T-cell (primary cell): ENCODE measurements around the gene IMPA2. TPM values are rescaled to one million over a fixed set of nuclear protein-coding genes. Genes with fewer than 3 reads are reported as not detected.

ENCODE experiments used
- ATAC-seq, 4 experiments: fragments of 200-7000 bp in 3 of 4; fragments of 150-1000 bp in 1 of 4; cut with Tn5 transposase; replicated peaks in 1 of 4; 1 replicate in 3 of 4; 2 replicates in 1 of 4; pipeline ENCODE4 v1.10.0; 2021; ENCODE audit warnings: moderate library complexity in 3 of 4, mild to moderate bottlenecking in 2 of 4, moderate number of reproducible peaks in 1 of 4
- CTCF ChIA-PET, 2 donors: fragments of 300-600 bp; sonication (Branson Sonifier 250); formaldehyde crosslinking; loops; one replicate each; lab custom pipeline; 2022; ENCODE audit warnings: antibody characterized with exemption in 2 of 2; lab: Charles Lee
- POLR2A ChIA-PET, 2 donors: fragments of 300-600 bp; sonication (Branson Sonifier 250); formaldehyde crosslinking; loops; one replicate each; lab custom pipeline; 2022; ENCODE audit warnings: antibody characterized with exemption in 2 of 2; lab: Charles Lee
- DNase-seq, 35 experiments: peaks; one replicate each; pipeline versions ENCODE4 v3.0.0 to v3.0.0-alpha.2; 2013 to 2023
- H3K27ac ChIP-seq: one replicate; pipeline ENCODE4 v1.5.1; 2013; ENCODE audit warnings: low read length
- H3K27me3 ChIP-seq, 2 experiments: replicated peaks in 1 of 2; 1 replicate in 1 of 2; 2 replicates in 1 of 2; pipeline versions ENCODE4 v1.6.1 to v1.7.0; 2013; ENCODE audit warnings: low read length in 1 of 2, mixed read lengths in 1 of 2; ENCODE audit not compliant: control insufficient read depth in 2 of 2, insufficient read depth in 2 of 2; ENCODE audit errors: extremely low read depth in 1 of 2
- H3K36me3 ChIP-seq, 2 donors: 1 replicate in 1 of 2; 2 replicates in 1 of 2; pipeline versions ENCODE4 v1.6.1 to v1.7.0; 2013; ENCODE audit warnings: low read length in 1 of 2; ENCODE audit not compliant: control insufficient read depth in 2 of 2, insufficient read depth in 1 of 2; ENCODE audit errors: extremely low read depth in 1 of 2
- H3K4me1 ChIP-seq, 2 experiments: 1 replicate in 1 of 2; 2 replicates in 1 of 2; pipeline versions ENCODE4 v1.6.1 to v1.7.0; 2013; ENCODE audit warnings: low read length in 2 of 2, mixed read lengths in 1 of 2; ENCODE audit not compliant: insufficient read depth in 2 of 2, control insufficient read depth in 1 of 2; ENCODE audit errors: extremely low read depth in 1 of 2
- H3K4me3 ChIP-seq, 2 donors: 1 replicate in 1 of 2; 2 replicates in 1 of 2; pipeline versions ENCODE4 v1.5.1 to v1.7.0; 2013; ENCODE audit warnings: mild to moderate bottlenecking in 2 of 2, low read length in 1 of 2, moderate library complexity in 1 of 2; ENCODE audit not compliant: control insufficient read depth in 1 of 2; ENCODE audit errors: extremely low read depth in 1 of 2
- H3K9me3 ChIP-seq: 2 replicates; pipeline ENCODE4 v1.7.0; 2013
- H3K27ac Mint-ChIP-seq, 2 donors: one replicate each; pipeline ENCODE4 v1.8.0; 2020 to 2021; ENCODE audit warnings: mild to moderate bottlenecking in 2 of 2, mixed read lengths in 2 of 2
- H3K27me3 Mint-ChIP-seq, 2 donors: one replicate each; pipeline ENCODE4 v1.8.0; 2021 to 2022; ENCODE audit warnings: mixed read lengths in 2 of 2
- H3K36me3 Mint-ChIP-seq: one replicate; pipeline ENCODE4 v1.8.0; 2021; ENCODE audit warnings: mixed read lengths
- H3K4me1 Mint-ChIP-seq, 3 donors: one replicate each; pipeline ENCODE4 v1.8.0; 2020 to 2022; ENCODE audit warnings: mixed read lengths in 3 of 3, mild to moderate bottlenecking in 1 of 3
- H3K4me3 Mint-ChIP-seq, 3 donors: one replicate each; pipeline ENCODE4 v1.8.0; 2020 to 2022; ENCODE audit warnings: mild to moderate bottlenecking in 3 of 3, mixed read lengths in 3 of 3, moderate library complexity in 3 of 3
- H3K9me3 Mint-ChIP-seq, 3 donors: one replicate each; pipeline ENCODE4 v1.8.0; 2020 to 2022; ENCODE audit warnings: mixed read lengths in 3 of 3
- WGBS: methylation state at CpG from one replicate; pipeline ENCODE4 v1.1.5; 2013; ENCODE audit warnings: missing lambda C conversion rate; ENCODE audit not compliant: insufficient coverage; 5-methylcytosine and 5-hydroxymethylcytosine counted together
- total RNA-seq, 35 experiments: library from RNA in 6 of 35; stranded (reverse) in 6 of 35; fragments of 120-200 nt in 1 of 35; gene quantifications; one replicate each; pipeline versions ENCODE4 v1.2.1 to v1.2.4 and lab custom pipeline; 2013 to 2026

Gene IMPA2
- total RNA-seq, 5 donors from 2014 or later (not counting 1 experiment from before 2014, with no cell fraction given), result 3.1 to 12.2 (median 5.0) TPM

- WGBS, result 56% methylated on average over 3 of the region's 5 CpGs
- H3K4me1 ChIP-seq, result peaks cover 0 to 14% of the 10 kb centered on the region in 2 experiments
- H3K36me3 Mint-ChIP-seq, result no peaks in the 10 kb centered on the region
- H3K4me3 ChIP-seq, result no peak overlapping the region
- no peaks in the 10 kb centered on the region for H3K27me3 ChIP-seq
- no peaks in the 10 kb centered on the region for H3K27me3 Mint-ChIP-seq
- H3K4me3 Mint-ChIP-seq, result no peak overlapping the region
- no peaks in the 10 kb centered on the region for H3K9me3 ChIP-seq
- CTCF ChIA-PET, result interaction anchor here (0.6 to 1.8 kb wide), 3 partner anchors 13 to 236 kb away, joined by 4 to 7 read pairs (median 6); no protein-coding TSS in a partner anchor
- no peak overlapping the region for H3K27ac ChIP-seq
- H3K4me1 Mint-ChIP-seq, result peaks cover 10 to 11% (median 11%) of the 10 kb centered on the region in 3 donors
- POLR2A ChIA-PET, result no interaction called here
- ATAC-seq, result no peak
- no peaks in the 10 kb centered on the region for H3K9me3 Mint-ChIP-seq
- H3K36me3 ChIP-seq, result no peaks in the 10 kb centered on the region
- no peak overlapping the region for H3K27ac Mint-ChIP-seq
- no peak for DNase-seq
Observed at GRCh38 chr18:11950824-11951223, 30.5 kb upstream of the IMPA2 start.

DNA sequence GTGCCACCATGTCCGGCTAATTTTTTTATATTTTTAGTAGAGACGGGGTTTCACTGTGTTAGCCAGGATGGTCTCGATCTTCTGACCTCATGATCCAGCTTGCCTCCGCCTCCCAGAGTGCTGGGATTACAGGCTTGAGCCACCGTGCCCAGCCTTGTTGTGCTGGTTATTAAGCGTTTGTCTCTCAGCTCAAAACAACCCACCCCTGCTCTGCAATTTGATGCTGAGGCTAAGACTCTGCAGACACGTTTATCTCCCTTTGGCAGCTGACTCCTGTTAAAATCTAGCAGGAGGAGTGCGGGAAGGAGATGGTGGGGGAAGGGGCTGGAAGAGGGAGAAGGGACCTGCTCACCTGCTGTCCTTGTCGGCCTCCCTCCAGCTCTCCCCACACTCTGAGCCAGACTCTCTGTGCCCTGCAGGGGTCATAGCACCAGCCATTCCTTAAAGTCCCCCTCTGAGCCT lies 29.9 kb upstream of the IMPA2 start:
- WGBS, result 96% methylated on average over 3 of the region's 9 CpGs
- Mint-ChIP-seq H3K27me3 (no peaks in the 10 kb centered on the region), H3K9me3 (peaks cover 0 to under 1% (median 0%) of the 10 kb centered on the region in 3 donors), H3K27ac (no peak overlapping the region), H3K4me1 (peaks cover 10 to 11% (median 11%) of the 10 kb centered on the region in 3 donors), H3K36me3 (no peaks in the 10 kb centered on the region), H3K4me3 (no peak overlapping the region)
- no peak overlapping the region for H3K4me3 ChIP-seq
- no peaks in the 10 kb centered on the region for H3K27me3 ChIP-seq
- ATAC-seq (no peak), DNase-seq (no peak)
- no peaks in the 10 kb centered on the region for H3K9me3 ChIP-seq
- no peaks in the 10 kb centered on the region for H3K36me3 ChIP-seq
- ChIA-PET CTCF (interaction anchor here in 1 of 2 donors (0.6 to 1.8 kb wide), 2 partner anchors 13 to 236 kb away, joined by 4 to 6 read pairs; no protein-coding TSS in a partner anchor), POLR2A (no interaction called here)
- peaks cover 0 to 14% of the 10 kb centered on the region in 2 experiments for H3K4me1 ChIP-seq
- no peak overlapping the region for H3K27ac ChIP-seq

- Mint-ChIP-seq H3K9me3 (peaks cover 10 to 15% (median 12%) of the 10 kb centered on the region in 3 donors), H3K36me3 (peaks cover 3% of the 10 kb centered on the region), H3K4me1 (no peaks in the 10 kb centered on the region), H3K27me3 (peaks cover 0 to 5% of the 10 kb centered on the region in 2 donors), H3K4me3 (no peak overlapping the region), H3K27ac (no peak overlapping the region)
- CTCF ChIA-PET, result no interaction called here
- WGBS, result 83% methylated on average over 1 of the region's 5 CpGs
- no peaks in the 10 kb centered on the region for H3K4me1 ChIP-seq
- H3K27ac ChIP-seq, result no peak overlapping the region
- H3K36me3 ChIP-seq, result no peaks in the 10 kb centered on the region
- H3K9me3 ChIP-seq, result no peaks in the 10 kb centered on the region
- ATAC-seq (no peak), DNase-seq (no peak)
- POLR2A ChIA-PET, result no interaction called here
- no peaks in the 10 kb centered on the region for H3K27me3 ChIP-seq
- no peak overlapping the region for H3K4me3 ChIP-seq
Observed at GRCh38 chr18:11953113-11953512, 28.2 kb upstream of the IMPA2 start.

DNA sequence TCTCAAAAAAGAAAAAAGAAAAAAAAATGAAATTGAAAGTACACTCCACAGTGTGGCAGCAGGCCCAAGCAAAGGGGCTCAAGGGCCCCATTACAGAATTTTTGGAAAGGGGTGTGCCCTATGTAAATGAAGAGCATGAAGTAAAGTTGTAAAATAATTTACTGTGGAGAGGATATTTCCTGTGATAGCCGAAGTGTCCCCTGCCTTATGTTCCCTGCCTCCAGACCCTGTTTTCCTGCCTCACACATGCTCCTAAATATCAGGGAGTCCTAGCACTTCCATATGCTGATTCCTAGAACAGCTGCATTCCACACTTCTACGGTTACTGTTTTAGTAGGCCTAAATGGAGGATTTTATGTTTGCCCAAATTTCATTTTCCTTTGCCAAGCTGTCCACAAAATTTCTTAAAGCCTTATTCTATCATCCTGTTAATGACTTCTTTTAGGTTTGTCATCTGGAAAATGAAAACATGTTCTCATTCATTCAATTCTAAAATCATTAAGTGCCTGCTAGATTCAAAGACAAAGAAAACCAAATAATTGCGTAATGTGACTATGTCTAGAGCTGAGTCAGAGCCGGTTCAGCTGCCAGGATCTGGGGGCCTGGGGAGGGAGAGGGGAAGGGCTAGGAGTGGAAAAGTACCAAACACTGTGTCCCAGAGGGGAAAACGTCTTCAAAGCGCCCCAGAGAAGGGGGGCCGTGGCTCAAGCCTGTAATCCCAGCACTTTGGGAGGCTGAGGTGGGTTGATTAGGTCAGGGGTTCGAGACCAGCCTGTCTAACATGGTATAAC lies 25.9 kb upstream of the IMPA2 start:
- WGBS, result 41% methylated on average over 2 of the region's 8 CpGs
- Histone ChIP-seq H3K4me1 (no peaks in the 10 kb centered on the region), H3K27me3 (no peaks in the 10 kb centered on the region), H3K36me3 (no peaks in the 10 kb centered on the region), H3K4me3 (no peak overlapping the region), H3K27ac (no peak overlapping the region), H3K9me3 (no peaks in the 10 kb centered on the region)
- H3K9me3 Mint-ChIP-seq, result peaks cover 10 to 15% (median 12%) of the 10 kb centered on the region in 3 donors
- DNase-seq (no peak), ATAC-seq (no peak)
- POLR2A ChIA-PET, result no interaction called here
- H3K4me1 Mint-ChIP-seq, result no peaks in the 10 kb centered on the region
- H3K27ac Mint-ChIP-seq, result no peak overlapping the region
- peaks cover 0 to 5% of the 10 kb centered on the region in 2 donors for H3K27me3 Mint-ChIP-seq
- no peak overlapping the region for H3K4me3 Mint-ChIP-seq
- H3K36me3 Mint-ChIP-seq, result peaks cover 3% of the 10 kb centered on the region
- CTCF ChIA-PET, result no interaction called here

DNA sequence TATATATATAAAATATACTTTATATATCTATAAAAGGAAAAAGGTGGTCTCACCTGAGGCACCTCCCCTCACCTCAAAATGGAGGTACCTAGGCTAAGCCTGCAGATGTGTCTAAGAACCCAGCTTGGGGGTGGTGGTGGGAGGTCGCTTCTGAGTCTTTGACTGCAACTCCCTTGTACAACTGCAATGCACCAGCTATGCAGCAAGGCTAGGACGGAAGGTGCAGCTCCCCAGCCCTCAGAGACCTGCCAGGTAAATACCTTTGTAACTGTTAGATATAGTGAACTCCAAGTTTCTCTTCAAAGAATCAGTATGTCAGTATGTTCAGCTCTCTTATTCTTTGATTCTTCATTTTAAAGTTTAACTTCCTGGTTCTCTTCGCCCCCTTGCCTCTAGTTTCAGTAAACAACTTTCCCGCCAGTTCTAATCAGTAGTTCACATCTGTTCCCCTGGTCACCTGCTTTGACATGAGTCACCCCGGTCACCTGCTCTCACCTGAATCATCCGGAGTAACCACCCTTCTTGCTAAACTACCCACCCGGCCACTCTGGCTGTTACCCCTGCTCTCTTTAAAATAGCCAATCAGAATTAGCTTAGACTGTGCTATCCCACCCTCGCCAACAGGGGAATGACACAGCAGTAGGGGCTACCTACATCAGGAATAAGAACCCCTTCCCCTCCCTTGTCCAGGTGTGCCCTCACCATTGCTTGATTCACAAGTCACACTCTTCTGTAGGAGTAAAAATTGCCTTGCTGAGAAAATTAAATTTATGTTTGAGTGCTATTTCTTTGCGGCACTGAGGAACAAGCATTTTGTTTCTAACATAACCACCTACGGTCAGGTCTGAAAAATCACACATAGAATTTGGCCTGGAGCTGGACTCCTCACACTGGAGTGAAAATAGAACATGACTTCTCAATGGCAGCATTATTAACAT lies 24.7 kb upstream of the IMPA2 start:
- H3K9me3 Mint-ChIP-seq, result peaks cover 10 to 15% (median 12%) of the 10 kb centered on the region in 3 donors
- H3K4me1 ChIP-seq, result no peaks in the 10 kb centered on the region
- CTCF ChIA-PET, result no interaction called here
- no peaks in the 10 kb centered on the region for H3K4me1 Mint-ChIP-seq
- DNase-seq, result no peak
- peaks cover 0 to 5% of the 10 kb centered on the region in 2 donors for H3K27me3 Mint-ChIP-seq
- no peaks in the 10 kb centered on the region for H3K9me3 ChIP-seq
- H3K27ac Mint-ChIP-seq, result no peak overlapping the region
- H3K27ac ChIP-seq, result no peak overlapping the region
- ATAC-seq, result no peak
- peaks cover 3% of the 10 kb centered on the region for H3K36me3 Mint-ChIP-seq
- WGBS, result 92% methylated on average over 6 of the region's 10 CpGs
- no peak overlapping the region for H3K4me3 ChIP-seq
- no peak overlapping the region for H3K4me3 Mint-ChIP-seq
- peaks cover 0 to 5% of the 10 kb centered on the region in 2 experiments for H3K27me3 ChIP-seq
- no peaks in the 10 kb centered on the region for H3K36me3 ChIP-seq
- POLR2A ChIA-PET, result no interaction called here

GRCh38 chr18:11957636-11958035 lies 23.7 kb upstream of the IMPA2 start:
- Histone ChIP-seq H3K36me3 (no peaks in the 10 kb centered on the region), H3K4me1 (no peaks in the 10 kb centered on the region), H3K4me3 (no peak overlapping the region), H3K27ac (no peak overlapping the region), H3K9me3 (no peaks in the 10 kb centered on the region), H3K27me3 (peaks cover 0 to 5% of the 10 kb centered on the region in 2 experiments)
- Mint-ChIP-seq H3K36me3 (peaks cover 3% of the 10 kb centered on the region), H3K9me3 (peaks cover 10 to 15% (median 12%) of the 10 kb centered on the region in 3 donors), H3K27ac (no peak overlapping the region), H3K27me3 (peaks cover 0 to 5% of the 10 kb centered on the region in 2 donors), H3K4me3 (no peak overlapping the region), H3K4me1 (no peaks in the 10 kb centered on the region)
- ChIA-PET CTCF (no interaction called here), POLR2A (no interaction called here)
- ATAC-seq, result no peak
- WGBS, result no CpG with 5 or more reads among the region's 2 CpGs
- DNase-seq, result no peak
